SK-N-SH (cell line): ENCODE results near the gene MYOG.

Source experiments
- CHD2 ChIP-seq: fragments of 150-350 bp; IDR thresholded peaks from 2 replicates; pipeline ENCODE4 v1.6.1; 2018; ENCODE audit warnings: low read length; ENCODE audit not compliant: partially characterized antibody
- CTCF ChIP-seq: fragments of 200-600 bp; sonication (generic); IDR thresholded peaks from 2 replicates; pipeline ENCODE4 v1.6.1; 2017; ENCODE audit warnings: antibody characterized with exemption, mild to moderate bottlenecking, moderate library complexity
- MEF2A ChIP-seq: IDR thresholded peaks from 2 replicates; pipeline ENCODE4 v1.4.0; 2012; ENCODE audit warnings: low read depth, borderline replicate concordance
- MXI1 ChIP-seq: IDR thresholded peaks from 2 replicates; pipeline ENCODE4 v1.6.1; 2012; ENCODE audit warnings: mild to moderate bottlenecking, low read depth, low read length, improper control_type of control experiment
- RFX5 ChIP-seq: IDR thresholded peaks from 2 replicates; pipeline ENCODE4 v1.6.1; 2012; ENCODE audit warnings: mild to moderate bottlenecking, improper control_type of control experiment, low read length
- SMC3 ChIP-seq: IDR thresholded peaks from 2 replicates; pipeline ENCODE4 v1.6.1; 2012; ENCODE audit warnings: low read depth, low read length, improper control_type of control experiment
- USF2 ChIP-seq: fragments of 150-350 bp; IDR thresholded peaks from 2 replicates; pipeline ENCODE4 v1.6.1; 2017; ENCODE audit warnings: antibody characterized with exemption, low read length, low read depth, borderline replicate concordance

- no peak for TF ChIP-seq CTCF
- TF ChIP-seq SMC3: no peak
- TF ChIP-seq USF2: no peak
- no peak for TF ChIP-seq CHD2
- TF ChIP-seq RFX5: no peak
- no peak for TF ChIP-seq MXI1
- TF ChIP-seq MEF2A: no peak
These were observed 36.1 kb downstream of the MYOG start for GRCh38 chr1:203049576-203050180.
